H1 (cell line): Measurements from ENCODE around the gene CFAP107. TPM values are rescaled to one million over a fixed set of nuclear protein-coding genes. Genes with fewer than 3 reads are reported as not detected.

Source experiments
- CTCF ChIA-PET: fragments of 300-600 bp; sonication (Branson Sonifier 250); formaldehyde crosslinking; loops from one replicate; lab custom pipeline; 2021; ENCODE audit not compliant: partially characterized antibody; lab: Charles Lee
- POLR2A ChIA-PET: fragments of 300-600 bp; sonication (Branson Sonifier 250); formaldehyde crosslinking; loops from one replicate; lab custom pipeline; 2021; ENCODE audit warnings: inconsistent platforms; ENCODE audit not compliant: partially characterized antibody; lab: Charles Lee
- DNase-seq, 2 experiments: peaks; one replicate each; pipeline versions ENCODE4 v3.0.0 to v3.0.0-alpha.2; 2010 to 2022; ENCODE audit warnings: low spot score in 2 of 2, low read depth in 1 of 2, mixed read lengths in 1 of 2
- FAIRE-seq: peaks from 2 replicates; lab custom pipeline; 2011; peaks lifted over from hg19 to GRCh38; lab: Jason Lieb, UNC
- H2AFZ ChIP-seq: 2 replicates; pipeline ENCODE4 v1.8.1; 2012; ENCODE audit warnings: low read length, inconsistent platforms
- H2AK5ac ChIP-seq: 2 replicates; pipeline ENCODE4 v1.6.1; 2013; ENCODE audit warnings: low read depth, low read length
- H2BK120ac ChIP-seq: replicated peaks from 2 replicates; pipeline ENCODE3; 2013; ENCODE audit warnings: low read depth, low read length, inconsistent platforms
- H2BK12ac ChIP-seq: 2 replicates; pipeline ENCODE4 v1.6.1; 2013; ENCODE audit warnings: low read depth, low read length
- H2BK15ac ChIP-seq: 2 replicates; pipeline ENCODE4 v1.6.1; 2013; ENCODE audit warnings: low read length
- H2BK20ac ChIP-seq: 2 replicates; pipeline ENCODE4 v1.6.1; 2013; ENCODE audit warnings: low read length
- H2BK5ac ChIP-seq: 2 replicates; pipeline ENCODE4 v1.6.1; 2013; ENCODE audit warnings: low read depth, low read length
- H3K14ac ChIP-seq: 2 replicates; pipeline ENCODE4 v1.6.1; 2013; ENCODE audit warnings: inconsistent platforms; ENCODE audit not compliant: insufficient read length
- H3K18ac ChIP-seq: 2 replicates; pipeline ENCODE4 v1.6.1; 2013; ENCODE audit warnings: low read length; ENCODE audit errors: extremely low read depth
- H3K23ac ChIP-seq: 2 replicates; pipeline ENCODE4 v1.6.1; 2013; ENCODE audit warnings: inconsistent platforms; ENCODE audit not compliant: insufficient read length
- H3K23me2 ChIP-seq: 2 replicates; pipeline ENCODE4 v1.6.1; 2013; ENCODE audit warnings: low read depth, low read length
- H3K27ac ChIP-seq: 2 replicates; pipeline ENCODE4 v1.6.1; 2011; ENCODE audit warnings: low read depth, low read length, inconsistent platforms
- H3K27me3 ChIP-seq, 4 experiments: replicated peaks in 1 of 4; 1 replicate in 1 of 4; 2 replicates in 3 of 4; pipeline versions ENCODE4 v1.6.1 to v1.8.1; 2011 to 2013; ENCODE audit warnings: low read length in 3 of 4, mild to moderate bottlenecking in 3 of 4, inconsistent platforms in 2 of 4, mixed read lengths in 2 of 4, moderate library complexity in 1 of 4; ENCODE audit not compliant: control insufficient read depth in 3 of 4, insufficient read depth in 3 of 4; ENCODE audit errors: extremely low read depth in 1 of 4
- H3K36me3 ChIP-seq, 4 experiments: 2 replicates each; pipeline versions ENCODE4 v1.6.1 to v1.8.1; 2011 to 2013; ENCODE audit warnings: mild to moderate bottlenecking in 4 of 4, low read length in 3 of 4, moderate library complexity in 2 of 4, control low read depth in 1 of 4, inconsistent platforms in 1 of 4; ENCODE audit not compliant: insufficient read depth in 4 of 4, control insufficient read depth in 2 of 4
- H3K4ac ChIP-seq: replicated peaks from 2 replicates; pipeline ENCODE3; 2013; ENCODE audit warnings: low read length, low read depth, mixed read lengths, inconsistent platforms; ENCODE audit not compliant: insufficient read length
- H3K4me1 ChIP-seq, 4 experiments: replicated peaks in 1 of 4; 1 replicate in 1 of 4; 2 replicates in 3 of 4; pipeline versions ENCODE4 v1.6.1 to v1.8.1; 2011 to 2013; ENCODE audit warnings: low read length in 3 of 4, inconsistent platforms in 2 of 4, mixed read lengths in 1 of 4; ENCODE audit not compliant: insufficient read depth in 4 of 4, control insufficient read depth in 3 of 4
- H3K4me2 ChIP-seq, 2 experiments: 2 replicates each; pipeline versions ENCODE4 v1.6.1 to v1.8.1; 2011 to 2013; ENCODE audit warnings: low read depth in 2 of 2, low read length in 2 of 2, control low read depth in 1 of 2, inconsistent platforms in 1 of 2, mild to moderate bottlenecking in 1 of 2; ENCODE audit not compliant: insufficient read depth in 1 of 2
- H3K4me3 ChIP-seq, 4 experiments: fragments of 200-600, 300-600 bp in 1 of 4; sonication (generic), shearing (Covaris generic), sonication (Bioruptor Twin) in 1 of 4; 2 replicates each; pipeline versions ENCODE4 v1.5.1 to v1.8.1; 2011 to 2016; ENCODE audit warnings: low read length in 4 of 4, low read depth in 3 of 4, control low read depth in 2 of 4, inconsistent platforms in 2 of 4, mild to moderate bottlenecking in 2 of 4, mixed read lengths in 1 of 4, moderate library complexity in 1 of 4; ENCODE audit not compliant: insufficient read depth in 2 of 4; ENCODE audit errors: extremely low read depth in 1 of 4
- H3K56ac ChIP-seq: replicated peaks from 2 replicates; pipeline ENCODE3; 2013; ENCODE audit warnings: low read depth, mild to moderate bottlenecking, mixed read lengths, low read length, inconsistent platforms; ENCODE audit not compliant: insufficient read length
- H3K79me1 ChIP-seq: 2 replicates; pipeline ENCODE4 v1.6.1; 2013; ENCODE audit warnings: low read depth, low read length, control low read depth
- H3K79me2 ChIP-seq, 2 experiments: 2 replicates each; pipeline versions ENCODE4 v1.6.1 to v1.8.1; 2012 to 2013; ENCODE audit warnings: low read length in 2 of 2, mild to moderate bottlenecking in 2 of 2, inconsistent platforms in 1 of 2; ENCODE audit not compliant: insufficient read depth in 2 of 2, control insufficient read depth in 1 of 2
- H3K9ac ChIP-seq, 4 experiments: replicated peaks in 1 of 4; 1 replicate in 1 of 4; 2 replicates in 3 of 4; pipeline versions ENCODE4 v1.6.1 to v1.8.1; 2011 to 2013; ENCODE audit warnings: low read depth in 3 of 4, low read length in 3 of 4, control low read depth in 2 of 4, mild to moderate bottlenecking in 2 of 4, moderate library complexity in 2 of 4, inconsistent platforms in 1 of 4; ENCODE audit errors: extremely low read depth in 1 of 4
- H3K9me3 ChIP-seq, 2 experiments: 2 replicates each; pipeline versions ENCODE4 v1.6.1 to v1.8.1; 2012 to 2013; ENCODE audit warnings: mild to moderate bottlenecking in 2 of 2, moderate library complexity in 2 of 2, control low read depth in 1 of 2, inconsistent platforms in 1 of 2, low read depth in 1 of 2, low read length in 1 of 2, mixed read lengths in 1 of 2; ENCODE audit not compliant: insufficient read depth in 2 of 2
- H4K20me1 ChIP-seq, 2 experiments: replicated peaks in 1 of 2; 2 replicates each; pipeline versions ENCODE3 to v1.8.1; 2011 to 2013; ENCODE audit warnings: inconsistent platforms in 2 of 2, low read length in 2 of 2, mild to moderate bottlenecking in 1 of 2; ENCODE audit not compliant: insufficient read depth in 2 of 2, control insufficient read depth in 1 of 2
- H4K5ac ChIP-seq: 2 replicates; pipeline ENCODE4 v1.6.1; 2013; ENCODE audit warnings: low read length, low read depth, mixed read lengths, inconsistent platforms; ENCODE audit not compliant: insufficient read length
- H4K8ac ChIP-seq: 2 replicates; pipeline ENCODE4 v1.8.0; 2013; ENCODE audit warnings: mild to moderate bottlenecking, moderate library complexity, low read length, inconsistent platforms; ENCODE audit not compliant: insufficient read depth; ENCODE audit errors: extremely low read depth
- H4K91ac ChIP-seq: replicated peaks from 2 replicates; pipeline ENCODE3; 2013; ENCODE audit warnings: low read length, mixed read lengths, inconsistent platforms; ENCODE audit not compliant: insufficient read length
- HDAC2 ChIP-seq, 2 experiments: fragments of 300-600 bp in 1 of 2; sonication (generic) in 1 of 2; IDR thresholded peaks; 2 replicates each; pipeline ENCODE4 v1.6.1; 2011 to 2012; ENCODE audit warnings: low read depth in 2 of 2, low read length in 2 of 2, mild to moderate bottlenecking in 2 of 2, moderate library complexity in 2 of 2, borderline replicate concordance in 1 of 2, inconsistent platforms in 1 of 2
- JUN ChIP-seq: IDR thresholded peaks from 2 replicates; pipeline ENCODE4 v1.6.1; 2011; ENCODE audit warnings: low read depth, mild to moderate bottlenecking, improper control_type of control experiment, low read length
- KDM4A ChIP-seq: IDR thresholded peaks from one replicate; pipeline ENCODE4 v1.7.1; 2012; ENCODE audit warnings: low read depth, mild to moderate bottlenecking, moderate library complexity, low read length, inconsistent platforms; ENCODE audit not compliant: severe bottlenecking
- KDM5A ChIP-seq: fragments of 200-600 bp; IDR thresholded peaks from 2 replicates; pipeline ENCODE4 v1.7.1; 2012; ENCODE audit warnings: mild to moderate bottlenecking, low read length, inconsistent platforms, mixed read lengths
- SRF ChIP-seq: IDR thresholded peaks from 2 replicates; pipeline ENCODE4 v1.6.1; 2011; ENCODE audit warnings: mild to moderate bottlenecking, low read depth, low read length, moderate library complexity
- SUZ12 ChIP-seq: fragments of 200-600 bp; sonication (generic); IDR thresholded peaks from 2 replicates; pipeline ENCODE4 v1.6.1; 2012; ENCODE audit warnings: mild to moderate bottlenecking, inconsistent platforms, low read length, moderate library complexity, mixed read lengths
- YY1 ChIP-seq: IDR thresholded peaks from 2 replicates; pipeline ENCODE4 v1.6.1; 2011; ENCODE audit warnings: low read depth, mild to moderate bottlenecking, low read length
- WGBS, 2 experiments: shearing (Covaris generic) in 1 of 2; methylation state at CpG; one replicate each; pipeline versions ENCODE4 v1.1.6 to v1.1.7; 2013 to 2015; ENCODE audit warnings: low lambda C conversion rate in 2 of 2, mixed read lengths in 2 of 2, inconsistent platforms in 1 of 2, low coverage in 1 of 2, missing lambda C conversion rate in 1 of 2; ENCODE audit not compliant: insufficient replicate concordance in 2 of 2, insufficient coverage in 1 of 2, insufficient read length in 1 of 2; ENCODE audit errors: extremely low coverage in 1 of 2, missing lambda C conversion rate in 1 of 2; 5-methylcytosine and 5-hydroxymethylcytosine counted together
- long read RNA-seq, 2 experiments: library from RNA in 1 of 2; library from capped mRNA in 1 of 2; stranded (forward); transcript quantifications; one replicate each; pipeline ENCODE4 v2.0.0, GENCODE V29; 2021; ENCODE audit warnings: inconsistent platforms in 1 of 2
- polyA minus RNA-seq, 3 experiments: library from RNA; depleted of rRNA, polyadenylated mRNA; stranded (reverse); fragments of >200 nt; gene quantifications; 1 replicate in 2 of 3; 2 replicates in 1 of 3; pipeline ENCODE4 v1.2.3, GENCODE V29; 2011
- polyA plus RNA-seq, 7 experiments: library from polyadenylated mRNA; depleted of rRNA in 3 of 7; stranded (reverse) in 5 of 7; unstranded in 2 of 7; fragments of >200 nt in 5 of 7; fragments of 200-250 nt in 2 of 7; gene quantifications; 1 replicate in 5 of 7; 2 replicates in 1 of 7; 4 replicates in 1 of 7; pipeline versions ENCODE4 v1.2.1 to v1.2.3, GENCODE V29; 2011 to 2013; ENCODE audit warnings: missing spikeins in 2 of 7, mixed read lengths in 2 of 7
- total RNA-seq: library from RNA; stranded (reverse); fragmentation: NEBNext Ultra II Directional; extraction: Animal tissue kit (Norgen Biotek cat#: 25700); gene quantifications from 2 replicates; pipeline ENCODE4 v1.2.1, GENCODE V29; 2021
- TF ChIP-seq, protein P1 (sequence below), 3 experiments: IDR thresholded peaks; 1 replicate in 2 of 3; 2 replicates in 1 of 3; pipeline versions ENCODE4 v1.5.1 to v1.6.1; 2011; ENCODE audit warnings: low read length in 3 of 3, mild to moderate bottlenecking in 3 of 3, inconsistent platforms in 2 of 3, low read depth in 1 of 3, moderate library complexity in 1 of 3; ENCODE audit not compliant: insufficient read depth in 1 of 3; ENCODE audit errors: control extremely low read depth in 1 of 3

CFAP107 gene, protein sequence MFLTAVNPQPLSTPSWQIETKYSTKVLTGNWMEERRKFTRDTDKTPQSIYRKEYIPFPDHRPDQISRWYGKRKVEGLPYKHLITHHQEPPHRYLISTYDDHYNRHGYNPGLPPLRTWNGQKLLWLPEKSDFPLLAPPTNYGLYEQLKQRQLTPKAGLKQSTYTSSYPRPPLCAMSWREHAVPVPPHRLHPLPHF
- total RNA-seq (not detected in 2 replicates), polyA plus RNA-seq (2011; rRNA removed) (0.13 and 0.23 TPM in 2 replicates), polyA minus RNA-seq (2011; rRNA and poly(A)+ RNA removed) (not detected in 2 replicates)
- polyA plus RNA-seq (2011; cell fraction: cytosol; rRNA removed): not detected
- 0.13 TPM for polyA plus RNA-seq (2011; cell fraction: nucleus; rRNA removed)
- polyA plus RNA-seq (2012, experiment 1 of 2): 0.18 TPM in 1 of 4 replicates, not detected in the others
- polyA plus RNA-seq (2012, experiment 2 of 2): not detected
- 0.16 TPM for polyA plus RNA-seq (2013, experiment 1 of 2)
- polyA plus RNA-seq (2013, experiment 2 of 2): 0.13 TPM
- polyA minus RNA-seq (2011; cell fraction: cytosol; rRNA and poly(A)+ RNA removed): not detected
- polyA minus RNA-seq (2011; cell fraction: nucleus; rRNA and poly(A)+ RNA removed): not detected
- long read RNA-seq, experiment 1: 0 reads
- long read RNA-seq, experiment 2: 0 reads

GRCh38 chr1:12745992-12746323, at the start of gene CFAP107:
Gene CFAP107, plus strand, starts transcription at chr1:12746200. Its CDS starts 231 bp downstream, at chr1:12746431.
- Histone ChIP-seq H3K4me3 (no peak within 1 kb of the TSS), H3K9me3 (no peaks in the 10 kb centered on the region), H4K8ac (no peak within 1 kb of the TSS), H3K4ac (no peak within 1 kb of the TSS), H3K14ac (no peak within 1 kb of the TSS), H2AFZ (no peak within 1 kb of the TSS), H2AK5ac (no peak within 1 kb of the TSS), H3K9ac (peak within 1 kb of the TSS in 1 of 4 experiments; percentile 8; a peak in 3 of 7 replicates), H4K20me1 (no peaks in the 10 kb centered on the region), H3K27me3 (no peaks in the 10 kb centered on the region; a peak in 1 of 7 replicates), H2BK120ac (no peak within 1 kb of the TSS), H3K27ac (no peak within 1 kb of the TSS), H3K23me2 (no peaks in the 10 kb centered on the region), H3K56ac (no peak within 1 kb of the TSS), H3K23ac (no peak within 1 kb of the TSS), H3K36me3 (no peaks in the 10 kb centered on the region), H2BK12ac (no peak within 1 kb of the TSS), H3K4me1 (no peaks in the 10 kb centered on the region; a peak in 1 of 7 replicates), H4K91ac (no peak within 1 kb of the TSS), H4K5ac (no peak within 1 kb of the TSS), H2BK20ac (no peak within 1 kb of the TSS; the same call in 1 of the 2 replicates), H2BK15ac (no peak within 1 kb of the TSS), H3K79me2 (no peaks in the 10 kb centered on the region), H3K4me2 (no peak within 1 kb of the TSS), H3K18ac (no peak within 1 kb of the TSS), H3K79me1 (no peaks in the 10 kb centered on the region), H2BK5ac (no peak within 1 kb of the TSS)
- FAIRE-seq (no peak), DNase-seq (no peak)
- ChIA-PET CTCF (interaction anchor here (1.6 kb wide), 1 partner anchor 23 kb away, joined by 3 read pairs; no protein-coding TSS in a partner anchor), POLR2A (interaction anchor here (0.8 kb wide), 1 partner anchor 23 kb away, joined by 3 read pairs; no protein-coding TSS in a partner anchor)
- WGBS, 2 experiments: 76% methylated on average over 2 of the region's 2 CpGs; no CpG with 5 or more reads in 1 of the 2 experiments
- TF ChIP-seq SRF: no peak
- no peak for TF ChIP-seq KDM5A
- TF ChIP-seq, protein P1, sequence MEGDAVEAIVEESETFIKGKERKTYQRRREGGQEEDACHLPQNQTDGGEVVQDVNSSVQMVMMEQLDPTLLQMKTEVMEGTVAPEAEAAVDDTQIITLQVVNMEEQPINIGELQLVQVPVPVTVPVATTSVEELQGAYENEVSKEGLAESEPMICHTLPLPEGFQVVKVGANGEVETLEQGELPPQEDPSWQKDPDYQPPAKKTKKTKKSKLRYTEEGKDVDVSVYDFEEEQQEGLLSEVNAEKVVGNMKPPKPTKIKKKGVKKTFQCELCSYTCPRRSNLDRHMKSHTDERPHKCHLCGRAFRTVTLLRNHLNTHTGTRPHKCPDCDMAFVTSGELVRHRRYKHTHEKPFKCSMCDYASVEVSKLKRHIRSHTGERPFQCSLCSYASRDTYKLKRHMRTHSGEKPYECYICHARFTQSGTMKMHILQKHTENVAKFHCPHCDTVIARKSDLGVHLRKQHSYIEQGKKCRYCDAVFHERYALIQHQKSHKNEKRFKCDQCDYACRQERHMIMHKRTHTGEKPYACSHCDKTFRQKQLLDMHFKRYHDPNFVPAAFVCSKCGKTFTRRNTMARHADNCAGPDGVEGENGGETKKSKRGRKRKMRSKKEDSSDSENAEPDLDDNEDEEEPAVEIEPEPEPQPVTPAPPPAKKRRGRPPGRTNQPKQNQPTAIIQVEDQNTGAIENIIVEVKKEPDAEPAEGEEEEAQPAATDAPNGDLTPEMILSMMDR (IDR thresholded peaks at IDR 0.05; ENCODE audit: control extremely low read depth in 1 of 3, insufficient read depth in 1 of 3, low read depth in 1 of 3, low read length in 3 of 3): no peak
- no peak for TF ChIP-seq JUN
- TF ChIP-seq KDM4A: no peak
- no peak for TF ChIP-seq HDAC2 (IDR thresholded peaks at IDR 0.05; ENCODE audit: borderline replicate concordance in 1 of 2, low read depth in 2 of 2, low read length in 2 of 2)
- no peak for TF ChIP-seq SUZ12
- no peak for TF ChIP-seq YY1
